Lower leg skin (tissue), 3 donors: ENCODE data around the gene SIK2.

ENCODE experiments used
- POLR2A ChIP-seq, 2 donors: fragments of 450-650 bp; IDR thresholded peaks; one replicate each; pipeline ENCODE4 v1.6.1; 2016 to 2017; ENCODE audit warnings: antibody characterized with exemption in 2 of 2, mild to moderate bottlenecking in 1 of 2, moderate library complexity in 1 of 2
- TF ChIP-seq, protein P1 (sequence below), 3 donors: fragments of 450-650 bp; IDR thresholded peaks; one replicate each; pipeline ENCODE4 v1.5.1; 2016; ENCODE audit warnings: antibody characterized with exemption in 3 of 3, mild to moderate bottlenecking in 3 of 3, moderate library complexity in 2 of 3

DNA sequence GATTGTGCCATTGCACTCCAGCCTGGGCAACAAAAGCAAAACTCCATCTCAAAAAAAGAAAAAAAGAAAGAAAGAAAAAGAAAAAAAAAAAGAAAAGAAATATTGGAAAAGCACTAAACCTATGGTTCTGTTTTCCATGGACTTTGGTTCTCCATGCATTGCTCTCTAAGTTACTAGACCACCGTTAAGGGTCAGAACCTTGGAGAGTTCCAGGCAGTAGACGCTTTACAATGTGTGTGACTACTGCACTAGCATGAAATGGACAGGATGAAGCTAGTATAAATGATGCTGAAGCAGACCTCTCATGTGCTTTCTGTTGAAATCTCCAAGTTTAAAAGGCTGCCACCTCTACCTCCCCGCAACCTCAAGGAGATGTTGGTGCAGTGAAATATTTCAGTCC, 63.5 kb downstream of the SIK2 start:
- TF ChIP-seq, protein P1, sequence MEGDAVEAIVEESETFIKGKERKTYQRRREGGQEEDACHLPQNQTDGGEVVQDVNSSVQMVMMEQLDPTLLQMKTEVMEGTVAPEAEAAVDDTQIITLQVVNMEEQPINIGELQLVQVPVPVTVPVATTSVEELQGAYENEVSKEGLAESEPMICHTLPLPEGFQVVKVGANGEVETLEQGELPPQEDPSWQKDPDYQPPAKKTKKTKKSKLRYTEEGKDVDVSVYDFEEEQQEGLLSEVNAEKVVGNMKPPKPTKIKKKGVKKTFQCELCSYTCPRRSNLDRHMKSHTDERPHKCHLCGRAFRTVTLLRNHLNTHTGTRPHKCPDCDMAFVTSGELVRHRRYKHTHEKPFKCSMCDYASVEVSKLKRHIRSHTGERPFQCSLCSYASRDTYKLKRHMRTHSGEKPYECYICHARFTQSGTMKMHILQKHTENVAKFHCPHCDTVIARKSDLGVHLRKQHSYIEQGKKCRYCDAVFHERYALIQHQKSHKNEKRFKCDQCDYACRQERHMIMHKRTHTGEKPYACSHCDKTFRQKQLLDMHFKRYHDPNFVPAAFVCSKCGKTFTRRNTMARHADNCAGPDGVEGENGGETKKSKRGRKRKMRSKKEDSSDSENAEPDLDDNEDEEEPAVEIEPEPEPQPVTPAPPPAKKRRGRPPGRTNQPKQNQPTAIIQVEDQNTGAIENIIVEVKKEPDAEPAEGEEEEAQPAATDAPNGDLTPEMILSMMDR (IDR thresholded peaks at IDR 0.05): no peak
- no peak for TF ChIP-seq POLR2A (IDR thresholded peaks at IDR 0.05)
